Measurements from ENCODE around the gene PRKG1. TPM values are rescaled to one million over a fixed set of nuclear protein-coding genes. Genes with fewer than 3 reads are reported as not detected.

Gene PRKG1
- total RNA-seq, 1 experiment from 2014 or later = 7.4 TPM

DNA sequence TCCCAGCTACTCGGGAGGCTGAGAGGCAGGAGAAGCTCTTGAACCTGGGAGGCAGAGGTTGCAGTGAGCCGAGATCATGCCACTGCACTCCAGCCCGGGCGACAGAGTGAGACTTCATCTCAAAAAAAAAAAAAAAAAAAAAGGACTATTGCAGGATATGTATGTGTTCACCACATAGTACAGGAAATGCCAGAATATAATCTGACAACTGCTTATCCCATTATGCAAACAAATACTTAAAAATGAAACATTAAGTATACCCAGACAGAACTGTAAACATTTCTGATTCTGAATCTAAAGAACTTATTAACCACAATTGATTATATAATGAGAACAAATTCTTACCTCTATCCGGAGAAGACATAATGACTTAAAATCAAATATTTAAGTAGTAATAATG is 1258.5 kb downstream of the PRKG1 start:
- H3K4me2 ChIP-seq (ENCODE audit: low read length) = peak overlapping the region; percentile 29
- POLR2A ChIA-PET (ENCODE audit: unreplicated experiment) = interaction anchor here (0.5 to 1.3 kb wide), 3 partner anchors 13 to 121 kb away, joined by 4 to 25 read pairs (median 5); no protein-coding TSS in a partner anchor
- no peaks in the 10 kb centered on the region for H3K9me3 ChIP-seq (ENCODE audit: low read length)
- H3K27ac ChIP-seq (ENCODE audit: low read length) = peak overlapping the region; percentile 74
- TF ChIP-seq EZH2phosphoT487 (IDR thresholded peaks at IDR 0.05; ENCODE audit: borderline replicate concordance, low read length) (no peak), EZH2 (IDR thresholded peaks at IDR 0.05; ENCODE audit: low read length, unreplicated experiment) (no peak)
- TF ChIP-seq, protein P1, sequence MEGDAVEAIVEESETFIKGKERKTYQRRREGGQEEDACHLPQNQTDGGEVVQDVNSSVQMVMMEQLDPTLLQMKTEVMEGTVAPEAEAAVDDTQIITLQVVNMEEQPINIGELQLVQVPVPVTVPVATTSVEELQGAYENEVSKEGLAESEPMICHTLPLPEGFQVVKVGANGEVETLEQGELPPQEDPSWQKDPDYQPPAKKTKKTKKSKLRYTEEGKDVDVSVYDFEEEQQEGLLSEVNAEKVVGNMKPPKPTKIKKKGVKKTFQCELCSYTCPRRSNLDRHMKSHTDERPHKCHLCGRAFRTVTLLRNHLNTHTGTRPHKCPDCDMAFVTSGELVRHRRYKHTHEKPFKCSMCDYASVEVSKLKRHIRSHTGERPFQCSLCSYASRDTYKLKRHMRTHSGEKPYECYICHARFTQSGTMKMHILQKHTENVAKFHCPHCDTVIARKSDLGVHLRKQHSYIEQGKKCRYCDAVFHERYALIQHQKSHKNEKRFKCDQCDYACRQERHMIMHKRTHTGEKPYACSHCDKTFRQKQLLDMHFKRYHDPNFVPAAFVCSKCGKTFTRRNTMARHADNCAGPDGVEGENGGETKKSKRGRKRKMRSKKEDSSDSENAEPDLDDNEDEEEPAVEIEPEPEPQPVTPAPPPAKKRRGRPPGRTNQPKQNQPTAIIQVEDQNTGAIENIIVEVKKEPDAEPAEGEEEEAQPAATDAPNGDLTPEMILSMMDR (conservative IDR thresholded peaks at IDR 0.05; ENCODE audit: low read depth, low read length) = no peak
- peak overlapping the region; percentile 0; the same call in 1 of the 2 replicates for H3K4me3 ChIP-seq (ENCODE audit: low read length)
- peak overlapping the region; percentile 1; the same call in 1 of the 2 replicates for H2AFZ ChIP-seq (ENCODE audit: low read length)
- H3K9ac ChIP-seq (ENCODE audit: low read length) = peak overlapping the region; percentile 39; the same call in 1 of the 2 replicates
- BruUV-seq (replicated peaks) = no TSS peak
- CTCF ChIA-PET = no interaction called here
- peaks cover 54% of the 10 kb centered on the region for H3K4me1 ChIP-seq (ENCODE audit: insufficient read depth, low read length)
- no peaks in the 10 kb centered on the region for H3K36me3 ChIP-seq (ENCODE audit: low read depth, low read length)
- H3K79me2 ChIP-seq (ENCODE audit: low read length) = no peaks in the 10 kb centered on the region
- no peaks in the 10 kb centered on the region for H4K20me1 ChIP-seq (ENCODE audit: low read length)
- no peaks in the 10 kb centered on the region for H3K9me2 ChIP-seq (replicated peaks; ENCODE audit: low read length)
- DNase-seq (peak; percentile 89), ATAC-seq (peak; percentile 56)
- peaks cover 20% of the 10 kb centered on the region for H3F3A ChIP-seq (ENCODE audit: low read length, unreplicated experiment)
- H3K27me3 ChIP-seq (ENCODE audit: low read length) = no peaks in the 10 kb centered on the region
- intact Hi-C loops (cut with micrococcal nuclease) = loop anchor here (5.0 kb wide), 1 partner anchor 154 kb away; no protein-coding TSS in a partner anchor

- H3K9ac ChIP-seq (ENCODE audit: low read length) = peak overlapping the region; percentile 39
- CTCF ChIA-PET = interaction anchor here (1.1 kb wide), 1 partner anchor 20 kb away, joined by 4 read pairs; the partner anchor contains the start of gene DKK1
- H3K9me3 ChIP-seq (ENCODE audit: low read length) = no peaks in the 10 kb centered on the region
- peak; percentile 53 for ATAC-seq
- peaks cover 52% of the 10 kb centered on the region for H3K4me1 ChIP-seq (ENCODE audit: insufficient read depth, low read length)
- H3K27ac ChIP-seq (ENCODE audit: low read length) = peak overlapping the region; percentile 74
- H3K9me2 ChIP-seq (replicated peaks; ENCODE audit: low read length) = no peaks in the 10 kb centered on the region
- BruUV-seq (replicated peaks) = no TSS peak
- no peaks in the 10 kb centered on the region for H4K20me1 ChIP-seq (ENCODE audit: low read length)
- peak; percentile 93 for DNase-seq
- no peaks in the 10 kb centered on the region for H3K27me3 ChIP-seq (ENCODE audit: low read length)
- POLR2A ChIA-PET (ENCODE audit: unreplicated experiment) = no interaction called here
- H3F3A ChIP-seq (ENCODE audit: low read length, unreplicated experiment) = peaks cover 20% of the 10 kb centered on the region
- intact Hi-C loops (cut with micrococcal nuclease) = loop anchor here (1.0 to 5.0 kb wide), 4 partner anchors 15 to 153 kb away; no protein-coding TSS in a partner anchor
- no peaks in the 10 kb centered on the region for H3K36me3 ChIP-seq (ENCODE audit: low read depth, low read length)
- no peaks in the 10 kb centered on the region for H3K79me2 ChIP-seq (ENCODE audit: low read length)
- H2AFZ ChIP-seq (ENCODE audit: low read length) = no peak overlapping the region
- TF ChIP-seq EZH2 (IDR thresholded peaks at IDR 0.05; ENCODE audit: low read length, unreplicated experiment) (no peak), EZH2phosphoT487 (IDR thresholded peaks at IDR 0.05; ENCODE audit: borderline replicate concordance, low read length) (no peak)
- TF ChIP-seq, protein P1 (conservative IDR thresholded peaks at IDR 0.05; ENCODE audit: low read depth, low read length) = no peak
- H3K4me3 ChIP-seq (ENCODE audit: low read length) = 0 out of 2 replicates have a peak overlapping the region, but pooled peaks have one; percentile 0
- peak overlapping the region; percentile 26 for H3K4me2 ChIP-seq (ENCODE audit: low read length)
These were observed 1260.3 kb downstream of the PRKG1 start for GRCh38 chr10:52334595-52334994.

DNA sequence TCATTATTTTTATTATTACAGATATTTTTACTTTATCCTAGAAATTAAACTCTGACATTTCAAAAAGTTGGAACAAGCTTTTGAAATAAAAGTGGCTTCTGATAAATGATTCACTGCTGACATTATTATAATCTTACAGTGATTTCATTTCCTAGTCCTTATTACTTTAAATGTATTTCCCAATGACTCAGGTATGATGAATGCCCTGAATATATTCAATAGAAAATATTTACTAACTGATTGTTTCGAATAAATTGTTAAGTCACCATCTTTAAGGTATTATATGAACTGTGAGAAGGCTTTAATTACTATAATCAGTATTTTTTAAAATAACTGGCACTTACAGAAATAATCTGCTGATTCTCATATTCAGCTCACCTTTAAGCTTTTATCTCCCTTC is 1261.4 kb downstream of the PRKG1 start:
- peak overlapping the region; percentile 1; the same call in 1 of the 2 replicates for H3K4me3 ChIP-seq (ENCODE audit: low read length)
- H3K79me2 ChIP-seq (ENCODE audit: low read length) = no peaks in the 10 kb centered on the region
- ChIA-PET POLR2A (ENCODE audit: unreplicated experiment) (interaction anchor here (0.6 to 1.0 kb wide), 4 partner anchors 16 to 293 kb away, joined by 3 to 6 read pairs (median 4); no protein-coding TSS in a partner anchor), CTCF (no interaction called here)
- no peaks in the 10 kb centered on the region for H3K9me3 ChIP-seq (ENCODE audit: low read length)
- no peak overlapping the region for H2AFZ ChIP-seq (ENCODE audit: low read length)
- peak overlapping the region; percentile 74 for H3K27ac ChIP-seq (ENCODE audit: low read length)
- ATAC-seq (peak; percentile 64), DNase-seq (peak; percentile 97)
- H3K36me3 ChIP-seq (ENCODE audit: low read depth, low read length) = no peaks in the 10 kb centered on the region
- no peaks in the 10 kb centered on the region for H3K27me3 ChIP-seq (ENCODE audit: low read length)
- peaks cover 52% of the 10 kb centered on the region for H3K4me1 ChIP-seq (ENCODE audit: insufficient read depth, low read length)
- TF ChIP-seq EZH2phosphoT487 (IDR thresholded peaks at IDR 0.05; ENCODE audit: borderline replicate concordance, low read length) = no peak
- TF ChIP-seq, protein P1 (conservative IDR thresholded peaks at IDR 0.05; ENCODE audit: low read depth, low read length) = no peak
- no peak for TF ChIP-seq EZH2 (IDR thresholded peaks at IDR 0.05; ENCODE audit: low read length, unreplicated experiment)
- no TSS peak for BruUV-seq (replicated peaks)
- peak overlapping the region; percentile 39 for H3K9ac ChIP-seq (ENCODE audit: low read length)
- intact Hi-C loops (cut with micrococcal nuclease) = no loop called here
- H3K4me2 ChIP-seq (ENCODE audit: low read length) = peak overlapping the region; percentile 26
- H4K20me1 ChIP-seq (ENCODE audit: low read length) = no peaks in the 10 kb centered on the region
- no peaks in the 10 kb centered on the region for H3K9me2 ChIP-seq (replicated peaks; ENCODE audit: low read length)
- H3F3A ChIP-seq (ENCODE audit: low read length, unreplicated experiment) = peaks cover 20% of the 10 kb centered on the region
